SKM-1 treated with dmso at 0.1 percent for 144 hours (cell line): ENCODE measurements around the gene LORICRIN.

Source experiments
- DNase-seq: peaks from one replicate; lab custom pipeline; 2025; ENCODE audit not compliant: unreplicated experiment; lab: John Stamatoyannopoulos, UW

The LORICRIN gene

DNA sequence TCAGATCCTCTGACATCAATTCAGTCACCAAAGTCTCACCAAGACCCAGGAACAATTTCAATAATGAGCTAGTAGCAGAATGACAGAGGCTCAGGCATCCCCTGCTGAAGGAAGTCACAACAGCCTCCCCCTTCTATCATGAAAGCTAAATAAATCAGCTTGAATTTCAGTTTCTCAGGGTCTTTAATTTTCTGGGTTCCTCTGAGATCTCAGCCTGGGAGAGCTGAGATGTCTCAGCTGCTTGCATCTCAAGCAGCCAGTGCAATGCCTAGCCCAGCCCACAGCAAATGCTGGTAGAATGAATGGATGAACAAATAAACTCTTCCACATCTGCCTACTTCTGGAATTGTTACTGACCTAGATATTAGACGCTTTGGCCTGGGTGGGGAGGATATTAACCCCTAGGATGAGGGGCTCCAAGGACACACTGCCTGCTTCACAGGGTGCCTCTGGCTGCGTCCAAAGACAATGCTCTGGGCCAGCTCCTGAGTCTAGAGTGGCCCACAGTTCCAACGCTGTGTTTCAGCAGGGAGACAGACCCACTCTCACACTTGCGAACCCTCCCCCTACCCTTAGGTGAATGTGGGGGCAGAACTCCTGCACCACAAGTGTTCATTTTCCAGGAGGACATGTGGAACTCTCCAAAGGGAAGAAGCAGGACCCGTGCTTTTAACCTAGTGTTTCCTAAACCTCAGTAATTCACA, 11.2 kb upstream of the LORICRIN start:
- DNase-seq, result no peak

DNA sequence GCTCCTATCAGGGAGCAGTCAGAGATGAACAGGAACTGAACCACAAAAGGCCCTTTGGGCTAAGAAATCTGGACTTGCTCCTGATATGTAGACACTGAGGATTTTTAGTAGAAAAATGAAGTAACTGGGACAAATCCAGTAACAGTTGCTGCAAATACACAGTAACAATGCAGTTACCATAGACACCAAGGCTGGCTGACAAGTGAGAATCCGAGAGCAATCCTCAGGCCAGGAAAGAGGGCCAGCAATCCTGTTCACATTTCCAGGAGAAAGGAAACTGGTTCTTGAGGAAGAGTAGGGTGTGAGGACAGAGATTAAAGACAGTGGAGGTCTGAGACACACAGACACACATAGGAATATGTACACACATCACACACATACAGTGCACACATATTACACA, 9.3 kb upstream of the LORICRIN start:
- no peak for DNase-seq

DNA sequence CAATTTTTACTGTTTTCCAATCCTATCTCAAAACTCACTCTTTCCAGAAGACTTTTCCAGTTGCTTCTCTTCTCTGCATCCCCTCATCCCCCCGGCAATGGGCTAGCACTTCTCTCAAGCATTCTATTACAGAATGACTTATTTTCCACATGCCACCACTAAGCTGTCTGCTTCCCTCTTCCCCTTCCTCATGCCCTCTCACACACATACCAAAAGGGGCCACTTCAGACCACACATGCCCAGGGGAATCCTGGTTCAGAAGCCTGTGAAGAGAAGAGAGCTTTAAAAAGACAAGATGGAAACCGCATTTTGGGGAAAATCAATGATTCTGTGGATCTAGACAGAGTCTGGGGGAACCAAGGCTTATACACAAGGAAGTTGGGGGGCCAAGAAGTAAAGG, 8.4 kb upstream of the LORICRIN start:
- DNase-seq, result no peak

DNA sequence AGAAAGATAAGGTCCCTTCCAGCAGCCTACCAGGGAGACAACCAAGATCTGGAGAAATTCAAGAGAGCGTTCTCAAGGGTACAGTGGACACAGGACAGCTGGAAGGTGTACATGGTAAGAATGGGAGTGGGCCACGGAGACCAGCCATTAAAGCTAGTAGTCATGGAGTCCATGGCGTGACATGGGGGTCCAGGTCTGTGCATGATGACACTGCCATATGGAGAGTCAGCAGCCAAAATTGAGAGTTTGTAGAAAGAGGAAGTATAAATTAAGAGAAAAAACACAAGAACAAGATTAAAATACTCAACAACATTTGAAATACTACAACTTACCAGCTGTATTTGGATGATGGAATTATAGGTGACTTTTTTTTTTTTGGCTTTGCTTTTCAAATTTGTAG, 7.9 kb upstream of the LORICRIN start:
- no peak for DNase-seq

DNA sequence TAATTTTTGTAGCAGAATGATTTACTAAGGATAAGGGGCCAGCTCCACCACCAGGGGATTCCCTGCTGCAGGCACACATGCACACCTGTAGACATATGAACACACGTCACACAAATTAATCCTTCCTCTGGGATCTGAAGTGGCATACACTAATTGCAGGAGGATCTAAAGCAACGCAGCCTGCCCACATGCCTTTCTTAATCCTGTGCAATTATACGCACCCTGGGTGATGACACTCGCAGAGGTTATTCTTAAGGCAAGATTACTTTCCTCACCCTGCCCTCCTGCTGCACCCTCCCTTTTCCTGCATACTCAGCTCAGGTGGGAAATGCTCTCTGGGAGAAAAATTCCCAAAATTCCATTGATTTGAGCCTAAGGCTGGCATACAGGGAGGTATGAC, 7.5 kb upstream of the LORICRIN start:
- DNase-seq, result no peak

DNA sequence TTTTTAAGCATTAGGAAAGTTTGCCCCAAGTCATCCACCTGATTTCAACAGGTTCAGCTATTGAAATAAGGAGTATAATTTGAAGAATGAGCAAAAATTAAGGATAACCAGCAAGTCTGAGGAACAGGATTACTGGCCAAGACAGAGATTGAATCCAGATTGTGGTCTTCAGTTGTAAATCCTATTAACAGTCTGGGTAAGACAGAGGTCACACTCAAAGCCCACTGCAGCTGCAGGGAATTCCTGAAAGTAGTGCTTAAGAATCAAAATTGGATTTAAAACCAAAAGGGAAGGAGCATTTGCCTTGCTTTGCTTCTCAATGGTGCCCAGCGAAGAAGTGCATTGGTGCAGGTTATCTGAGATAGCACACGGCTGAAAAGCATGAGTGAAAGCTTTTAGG, 6.4 kb upstream of the LORICRIN start:
- DNase-seq, result no peak

DNA sequence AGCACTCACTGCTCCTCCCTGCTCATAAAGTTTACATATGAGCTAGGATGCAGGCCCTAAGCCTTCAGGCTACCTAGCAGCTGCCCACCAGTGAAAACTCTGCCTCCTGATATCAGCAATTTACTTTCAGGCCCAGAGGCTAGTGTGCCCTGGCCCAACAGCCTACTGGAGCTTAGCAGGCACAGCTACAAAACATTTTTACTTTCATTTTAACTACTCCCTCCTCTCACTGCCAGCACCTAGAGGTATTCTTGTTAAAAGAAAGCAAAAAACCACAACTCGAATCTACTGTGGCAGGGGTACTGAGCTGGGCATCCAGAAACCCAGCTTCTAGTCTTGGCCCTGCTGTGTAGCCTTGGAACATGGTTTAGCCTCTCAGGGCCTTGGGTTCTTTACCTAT, 5.8 kb upstream of the LORICRIN start:
- DNase-seq, result no peak

DNA sequence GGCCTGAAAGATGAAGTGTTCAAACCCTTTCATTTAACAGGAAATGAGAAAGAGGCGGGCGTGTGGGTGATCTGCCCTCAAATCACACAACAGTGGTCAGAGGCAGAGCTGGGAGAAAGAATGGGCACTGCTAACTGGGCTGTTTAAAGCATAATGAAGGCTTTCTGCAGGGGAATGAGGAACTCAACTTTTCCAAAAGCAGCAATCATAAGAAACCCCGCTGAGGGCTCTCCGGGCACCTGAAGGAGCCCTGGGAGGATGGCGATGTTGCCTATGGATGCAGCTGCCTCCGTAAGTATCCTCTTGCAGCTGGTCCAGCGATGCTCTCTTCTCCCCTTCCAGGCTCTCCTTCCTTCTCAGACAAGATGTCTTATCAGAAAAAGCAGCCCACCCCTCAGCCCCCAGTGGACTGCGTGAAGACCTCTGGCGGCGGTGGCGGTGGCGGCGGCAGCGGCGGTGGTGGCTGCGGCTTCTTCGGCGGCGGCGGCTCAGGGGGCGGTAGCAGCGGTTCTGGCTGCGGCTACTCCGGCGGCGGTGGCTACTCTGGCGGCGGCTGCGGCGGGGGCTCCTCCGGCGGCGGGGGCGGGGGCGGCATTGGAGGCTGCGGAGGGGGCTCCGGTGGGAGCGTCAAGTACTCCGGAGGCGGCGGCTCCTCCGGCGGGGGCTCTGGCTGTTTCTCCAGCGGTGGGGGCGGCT, 1.2 kb downstream of the LORICRIN start:
- DNase-seq, result no peak

DNA sequence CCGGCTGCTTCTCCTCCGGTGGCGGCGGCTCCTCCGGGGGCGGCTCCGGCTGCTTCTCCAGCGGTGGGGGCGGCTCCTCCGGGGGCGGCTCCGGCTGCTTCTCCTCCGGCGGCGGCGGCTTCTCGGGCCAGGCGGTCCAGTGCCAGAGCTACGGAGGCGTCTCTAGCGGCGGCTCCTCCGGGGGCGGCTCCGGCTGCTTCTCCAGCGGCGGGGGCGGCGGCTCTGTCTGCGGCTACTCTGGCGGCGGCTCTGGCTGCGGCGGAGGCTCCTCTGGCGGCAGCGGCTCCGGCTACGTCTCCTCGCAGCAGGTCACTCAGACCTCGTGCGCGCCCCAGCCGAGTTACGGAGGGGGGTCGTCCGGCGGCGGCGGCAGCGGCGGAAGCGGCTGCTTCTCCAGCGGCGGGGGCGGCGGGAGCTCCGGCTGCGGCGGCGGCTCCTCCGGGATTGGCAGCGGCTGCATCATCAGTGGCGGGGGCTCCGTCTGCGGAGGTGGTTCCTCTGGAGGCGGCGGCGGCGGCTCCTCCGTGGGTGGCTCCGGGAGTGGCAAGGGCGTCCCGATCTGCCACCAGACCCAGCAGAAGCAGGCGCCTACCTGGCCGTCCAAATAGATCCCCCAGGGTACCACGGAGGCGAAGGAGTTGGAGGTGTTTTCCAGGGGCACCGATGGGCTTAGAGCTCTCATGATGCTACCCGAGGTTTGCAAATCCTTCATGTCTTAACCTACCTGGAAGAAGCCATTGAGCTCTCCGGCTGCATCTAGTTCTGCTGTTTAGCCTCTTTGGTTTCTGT, 2.0 kb downstream of the LORICRIN start:
- no peak for DNase-seq

DNA sequence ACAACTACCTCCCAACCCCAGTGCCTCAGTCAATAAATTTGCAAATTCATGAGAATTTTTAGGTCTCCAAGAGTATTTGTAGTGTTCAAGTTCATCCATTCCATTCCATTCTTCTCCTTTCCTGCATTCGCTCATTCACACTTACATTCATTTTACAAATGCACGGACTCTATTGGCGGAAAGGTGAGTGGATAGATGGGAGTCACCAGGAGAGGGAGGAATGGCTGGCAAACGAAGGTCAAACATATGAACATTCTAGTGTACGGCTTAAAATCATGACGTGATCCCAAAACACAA, 2.5 kb downstream of the LORICRIN start:
- no peak for DNase-seq

DNA sequence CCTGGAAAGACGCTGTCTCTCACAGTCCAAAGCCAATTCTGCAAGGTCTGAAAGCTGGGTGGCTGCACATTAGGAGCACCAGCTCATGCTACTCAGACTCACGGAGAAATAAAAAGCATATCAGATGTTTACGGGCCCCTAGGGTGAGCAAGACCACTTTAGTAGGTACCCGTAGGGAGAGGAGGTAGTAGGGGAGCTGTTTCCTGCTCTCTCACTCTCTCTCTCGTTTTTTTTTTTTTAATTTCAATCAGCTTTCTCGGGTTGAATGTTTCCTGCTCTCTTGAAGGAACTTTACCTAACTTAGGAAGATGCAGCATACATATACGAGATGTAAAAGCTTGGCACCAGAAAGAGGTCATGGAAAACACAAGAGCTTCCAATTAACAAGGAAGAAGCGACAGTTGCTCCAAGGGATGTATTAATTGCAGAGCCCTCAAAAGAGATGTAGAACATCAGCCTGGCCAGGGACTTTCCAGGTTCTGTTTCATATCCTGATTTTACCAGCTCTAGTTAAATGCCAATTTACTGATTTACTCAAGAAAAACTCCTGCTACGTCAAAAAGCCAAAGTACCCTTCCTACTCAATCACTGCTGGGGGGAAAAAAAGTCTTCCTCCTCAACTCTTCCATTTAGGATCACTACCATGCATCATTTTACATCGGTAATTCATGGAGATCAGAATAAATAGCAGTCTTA, 3.1 kb downstream of the LORICRIN start:
- no peak for DNase-seq

DNA sequence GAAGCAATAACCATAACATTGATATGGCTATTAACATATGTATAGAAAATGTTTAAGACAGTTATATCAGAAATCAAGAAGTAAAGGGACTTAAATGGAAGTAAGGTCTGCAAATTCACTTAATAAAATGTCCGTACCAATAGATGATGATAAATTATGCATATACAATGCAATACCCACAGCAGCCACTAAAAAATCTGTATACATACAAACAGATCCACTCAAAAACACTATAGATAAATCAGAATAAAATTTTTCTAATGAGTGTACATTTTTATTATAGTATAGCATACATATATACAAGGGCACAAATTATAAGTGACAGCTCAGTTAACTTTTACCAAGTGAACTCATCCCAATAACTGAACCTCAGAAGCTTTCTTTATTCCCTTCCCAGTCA, 6.0 kb downstream of the LORICRIN start:
- no peak for DNase-seq

DNA sequence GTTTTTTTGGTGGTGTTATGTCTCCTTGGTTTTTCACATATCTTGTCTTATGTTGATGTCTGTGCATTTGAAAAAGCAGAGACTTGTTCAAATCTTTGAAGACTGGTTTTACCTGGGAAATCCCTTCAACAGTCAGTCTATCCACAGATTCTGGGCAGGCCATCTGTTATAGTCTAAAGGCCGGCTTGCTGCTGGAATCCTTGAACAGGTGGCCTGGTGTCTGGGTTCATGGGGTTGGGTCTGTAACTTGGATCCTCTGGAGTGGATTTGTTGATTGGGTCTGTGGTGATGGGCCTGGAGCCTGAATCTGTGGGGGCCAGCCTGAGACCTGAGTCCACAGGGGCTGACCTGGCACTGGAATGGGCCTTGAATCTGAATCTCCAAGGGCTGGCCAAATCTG, 12.2 kb downstream of the LORICRIN start:
- DNase-seq, result no peak

DNA sequence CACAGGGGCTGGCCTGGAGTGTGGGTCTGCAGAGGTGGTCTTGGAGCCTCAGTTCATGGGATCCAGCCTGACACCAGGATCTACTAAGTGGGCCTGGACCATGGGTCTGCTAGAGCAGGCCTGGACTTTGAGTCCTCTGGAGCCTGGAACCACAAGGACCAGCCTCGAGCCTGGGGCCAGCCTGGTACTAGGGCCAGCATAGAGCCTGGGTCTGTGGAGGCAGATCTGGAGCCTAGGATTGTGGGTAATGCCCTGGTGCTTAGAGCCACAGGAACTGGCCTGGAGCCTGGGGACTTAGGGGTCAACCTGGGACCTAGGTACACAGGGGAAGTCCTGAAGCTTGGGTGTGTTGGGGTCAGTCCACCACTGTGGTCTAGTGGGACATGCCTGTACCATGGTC, 12.7 kb downstream of the LORICRIN start:
- DNase-seq, result no peak

DNA sequence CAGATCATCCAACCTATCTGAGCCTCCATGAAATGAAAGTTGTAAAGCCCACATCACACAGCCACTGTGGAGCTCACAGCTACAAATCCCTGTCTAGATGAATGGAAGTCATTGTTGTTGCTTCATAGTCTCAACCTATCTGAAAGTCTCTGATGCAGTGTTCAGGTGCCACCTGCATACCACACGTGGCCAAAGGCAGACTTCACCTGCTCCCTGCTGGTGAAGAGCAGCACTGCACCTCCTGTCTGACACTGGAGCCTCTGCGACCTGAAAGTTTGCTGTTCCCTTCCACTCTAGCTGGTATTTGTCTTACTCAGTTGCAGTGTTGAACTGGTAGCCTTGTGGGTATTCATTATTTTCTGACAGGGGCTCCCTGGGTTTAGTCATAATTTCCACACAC, 18.4 kb downstream of the LORICRIN start:
- peak; percentile 23 for DNase-seq

DNA sequence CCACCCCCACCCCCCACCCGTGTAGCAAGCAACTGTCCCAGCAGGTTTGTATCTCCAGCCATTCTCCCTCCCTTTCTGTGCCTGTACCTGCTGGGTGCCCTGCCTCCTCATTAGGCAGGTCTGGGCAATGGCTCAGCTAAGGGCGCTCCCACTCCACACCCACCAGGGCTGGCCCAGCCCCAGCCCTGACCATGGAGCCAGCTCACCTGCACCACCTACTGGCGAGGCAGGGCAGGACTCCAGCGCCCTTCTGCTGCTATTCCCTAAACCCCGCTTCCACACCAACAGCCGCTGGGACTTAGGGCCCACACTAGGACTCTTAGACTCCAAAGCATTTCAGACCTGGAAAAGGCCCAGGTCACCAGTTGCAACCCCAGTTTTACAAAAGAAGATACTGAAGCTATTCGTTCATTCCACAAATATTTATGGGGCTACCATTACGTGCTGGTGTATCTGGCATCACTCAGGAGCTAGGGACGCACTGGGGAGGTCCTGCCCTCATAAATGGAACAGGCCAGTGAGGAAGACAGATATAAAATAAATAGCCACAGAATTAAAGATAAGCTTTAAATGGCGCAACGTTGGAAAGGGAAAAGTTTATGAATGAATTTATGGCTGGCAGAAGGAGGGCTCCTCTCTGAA, 29.3 kb downstream of the LORICRIN start:
- peak; percentile 13 for DNase-seq

DNA sequence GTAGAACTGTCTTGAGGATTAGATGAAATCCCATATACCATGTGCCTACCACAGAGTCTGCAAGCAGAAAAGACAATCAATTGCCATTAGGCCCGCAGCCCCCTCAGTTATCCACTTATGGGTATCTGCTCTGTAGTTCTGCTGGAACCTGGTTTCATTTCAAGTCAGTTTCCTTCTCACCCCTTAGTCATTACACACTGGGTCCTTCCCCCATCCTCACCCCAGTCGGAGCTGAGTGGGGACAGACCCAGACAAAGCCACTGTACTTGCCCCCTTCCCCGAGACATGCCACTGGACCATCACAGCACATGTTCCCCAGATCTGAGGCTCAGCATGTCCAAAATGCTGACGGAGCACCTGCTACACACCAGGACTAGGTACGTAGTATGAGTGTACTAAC, 32.0 kb downstream of the LORICRIN start:
- DNase-seq, result no peak

DNA sequence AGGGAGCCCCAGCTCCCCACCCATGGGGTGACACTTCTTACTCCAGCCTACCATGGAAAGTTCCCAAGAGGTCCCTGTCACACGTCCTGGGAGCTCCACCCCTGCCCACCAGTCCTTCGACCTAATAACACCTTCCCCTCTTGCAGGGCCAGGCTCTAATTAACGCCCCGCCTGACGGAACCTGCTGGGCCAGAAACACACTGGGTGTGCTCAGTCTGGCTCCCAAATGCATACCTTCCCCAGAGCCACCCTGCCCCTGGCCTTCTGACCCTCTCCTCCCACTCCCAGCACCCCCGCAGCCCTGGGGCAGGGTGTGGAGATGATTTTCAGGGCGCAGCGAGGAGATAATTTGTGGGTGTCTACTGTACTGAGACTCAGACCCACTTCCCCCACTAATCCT, 32.7 kb downstream of the LORICRIN start:
- DNase-seq, result no peak

DNA sequence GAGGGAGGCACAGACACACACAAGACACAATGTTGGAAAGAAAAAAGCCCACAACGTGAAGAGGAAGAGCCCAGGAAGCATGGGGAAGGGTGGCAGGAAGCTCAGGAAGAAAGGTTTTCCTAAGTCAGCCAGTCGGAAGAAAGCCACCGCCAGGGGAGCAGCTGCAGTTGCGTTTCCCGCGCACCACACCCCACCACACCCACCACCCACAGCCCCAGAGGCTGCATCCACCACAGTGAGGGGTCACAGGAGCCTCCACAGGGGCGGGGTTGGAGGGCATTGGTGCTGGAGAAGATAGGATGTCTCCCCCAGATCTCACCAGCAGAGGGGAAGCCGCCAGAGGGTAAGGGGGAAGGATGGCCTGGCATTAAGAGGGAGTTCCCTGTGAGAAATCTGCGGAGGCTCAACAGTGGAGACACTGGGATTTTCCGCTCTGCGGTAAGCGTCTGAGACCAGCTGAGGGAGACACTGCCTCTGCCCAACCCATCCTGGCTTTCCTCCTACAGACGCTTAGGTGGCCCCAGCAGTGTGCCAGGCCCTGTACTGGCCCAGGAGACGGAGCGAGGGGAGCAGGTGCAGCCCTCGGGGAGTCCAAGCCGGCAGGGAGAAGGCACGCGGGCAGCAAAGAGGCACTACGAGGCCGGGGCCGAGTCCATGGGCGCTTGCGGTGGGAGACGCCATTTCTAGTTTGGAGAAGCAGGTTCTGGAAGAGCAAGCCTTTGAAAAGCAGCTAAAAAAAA, 33.4 kb downstream of the LORICRIN start:
- no peak for DNase-seq

DNA sequence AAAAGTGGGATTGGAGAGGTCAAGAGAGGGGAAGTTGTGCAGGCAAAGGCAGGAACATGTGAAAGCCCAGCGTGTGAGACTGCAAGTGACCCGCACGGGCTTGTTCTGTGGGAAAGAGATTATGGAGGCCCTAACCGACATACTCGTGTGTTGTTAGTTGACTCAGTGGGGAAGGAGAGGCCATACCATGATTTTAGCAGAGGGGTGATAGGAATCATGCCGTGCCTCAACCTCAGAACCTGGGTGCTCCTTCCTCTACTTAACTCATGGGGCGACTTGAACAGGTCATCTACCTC, 33.9 kb downstream of the LORICRIN start:
- no peak for DNase-seq

DNA sequence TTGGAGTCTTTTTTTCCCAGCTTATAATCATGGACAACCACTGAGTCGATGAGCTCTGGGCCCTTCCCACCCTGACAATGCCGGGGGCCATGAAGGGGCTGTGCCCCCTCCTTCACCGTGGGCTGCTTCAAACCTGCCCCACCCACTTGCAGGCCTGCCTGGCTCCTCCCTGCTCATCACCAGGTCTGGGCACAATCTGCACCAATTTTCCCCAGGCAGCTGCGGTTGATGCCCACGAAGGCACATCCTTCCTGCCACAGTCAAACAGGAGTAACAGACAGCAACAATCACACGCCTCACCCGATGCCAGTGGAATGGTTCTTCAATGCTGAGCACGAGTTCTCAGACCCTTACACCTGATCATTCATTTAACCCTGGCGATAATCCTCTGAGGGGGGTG, 34.4 kb downstream of the LORICRIN start:
- DNase-seq, result no peak
